Mesenchymal stem cell (in vitro differentiated cells and primary cell): ENCODE data around the gene LPP.
A peak's percentile ranks its signal among the peaks of the same experiment; 100 is the strongest.

Experiments
- DNase-seq: peaks from one replicate; pipeline ENCODE4 v3.0.0-alpha.2; 2013
- H2AFZ ChIP-seq: one replicate; pipeline ENCODE4 v1.6.1; 2013; ENCODE audit warnings: low read depth, mild to moderate bottlenecking, control low read depth, inconsistent platforms, low read length, moderate library complexity
- H2AK5ac ChIP-seq: 2 replicates; pipeline ENCODE4 v1.6.1; 2013; ENCODE audit warnings: low read length, moderate library complexity, mild to moderate bottlenecking, inconsistent platforms; ENCODE audit not compliant: severe bottlenecking
- H2BK120ac ChIP-seq: one replicate; pipeline ENCODE4 v1.6.1; 2013; ENCODE audit warnings: low read depth, mild to moderate bottlenecking, inconsistent platforms, low read length, moderate library complexity
- H2BK12ac ChIP-seq, 2 experiments: one replicate each; pipeline ENCODE4 v1.6.1; 2013; ENCODE audit warnings: inconsistent platforms in 2 of 2, low read length in 2 of 2, mild to moderate bottlenecking in 2 of 2, moderate library complexity in 2 of 2, control low read depth in 1 of 2
- H2BK15ac ChIP-seq: one replicate; pipeline ENCODE4 v1.6.1; 2013; ENCODE audit warnings: mild to moderate bottlenecking, low read depth, inconsistent platforms; ENCODE audit not compliant: poor library complexity, severe bottlenecking
- H2BK5ac ChIP-seq: 2 replicates; pipeline ENCODE4 v1.6.1; 2013; ENCODE audit warnings: low read depth, mild to moderate bottlenecking, low read length, control low read depth, inconsistent platforms; ENCODE audit not compliant: poor library complexity, severe bottlenecking
- H3K14ac ChIP-seq, 2 experiments: one replicate each; pipeline ENCODE4 v1.6.1; 2013; ENCODE audit warnings: inconsistent platforms in 2 of 2, low read length in 2 of 2, control low read depth in 1 of 2, mild to moderate bottlenecking in 1 of 2, moderate library complexity in 1 of 2
- H3K18ac ChIP-seq, 2 experiments: one replicate each; pipeline ENCODE4 v1.6.1; 2013; ENCODE audit warnings: inconsistent platforms in 2 of 2, low read length in 2 of 2, control low read depth in 1 of 2, low read depth in 1 of 2, mild to moderate bottlenecking in 1 of 2
- H3K23ac ChIP-seq, 2 experiments: one replicate each; pipeline ENCODE4 v1.6.1; 2013; ENCODE audit warnings: inconsistent platforms in 2 of 2, low read length in 2 of 2, mild to moderate bottlenecking in 2 of 2, moderate library complexity in 2 of 2, control low read depth in 1 of 2
- H3K27ac ChIP-seq: 2 replicates; pipeline ENCODE4 v1.5.1; 2013; ENCODE audit warnings: mild to moderate bottlenecking, moderate library complexity, low read length, control low read depth, inconsistent platforms; ENCODE audit not compliant: poor library complexity, severe bottlenecking
- H3K27me3 ChIP-seq, 2 experiments: 2 replicates each; pipeline versions ENCODE4 v1.6.1 to v1.7.0; 2013; ENCODE audit warnings: low read length in 2 of 2, mild to moderate bottlenecking in 2 of 2, moderate library complexity in 2 of 2, control low read depth in 1 of 2, inconsistent platforms in 1 of 2; ENCODE audit not compliant: control insufficient read depth in 1 of 2, insufficient read depth in 1 of 2
- H3K36me3 ChIP-seq, 2 experiments: 2 replicates each; pipeline versions ENCODE4 v1.6.1 to v1.7.0; 2013; ENCODE audit warnings: low read length in 2 of 2, control low read depth in 1 of 2, inconsistent platforms in 1 of 2, low read depth in 1 of 2, mild to moderate bottlenecking in 1 of 2; ENCODE audit not compliant: insufficient read depth in 2 of 2, control insufficient read depth in 1 of 2
- H3K4ac ChIP-seq, 2 experiments: one replicate each; pipeline ENCODE4 v1.6.1; 2013; ENCODE audit warnings: inconsistent platforms in 2 of 2, low read length in 2 of 2, mild to moderate bottlenecking in 2 of 2, moderate library complexity in 2 of 2, control low read depth in 1 of 2, low read depth in 1 of 2
- H3K4me1 ChIP-seq: 2 replicates; pipeline ENCODE4 v1.6.1; 2013; ENCODE audit warnings: low read depth, low read length, control low read depth; ENCODE audit not compliant: control insufficient read depth, insufficient read depth
- H3K4me2 ChIP-seq: 2 replicates; pipeline ENCODE4 v1.6.1; 2013; ENCODE audit warnings: low read length, mild to moderate bottlenecking, inconsistent platforms; ENCODE audit not compliant: poor library complexity, severe bottlenecking
- H3K4me3 ChIP-seq, 2 experiments: 2 replicates each; pipeline versions ENCODE4 v1.5.1 to v1.7.0; 2013; ENCODE audit warnings: low read length in 2 of 2, mild to moderate bottlenecking in 2 of 2, control low read depth in 1 of 2, low read depth in 1 of 2; ENCODE audit not compliant: insufficient read depth in 1 of 2
- H3K79me1 ChIP-seq: replicated peaks from 2 replicates; pipeline ENCODE4 v1.6.1; 2013; ENCODE audit warnings: mild to moderate bottlenecking, control low read depth, low read length, inconsistent platforms; ENCODE audit not compliant: poor library complexity, severe bottlenecking
- H3K9ac ChIP-seq: 2 replicates; pipeline ENCODE4 v1.7.0; 2013; ENCODE audit warnings: mild to moderate bottlenecking, low read length, moderate library complexity
- H3K9me3 ChIP-seq: 2 replicates; pipeline ENCODE4 v1.7.0; 2013; ENCODE audit warnings: mild to moderate bottlenecking, low read length; ENCODE audit not compliant: control insufficient read depth
- H4K8ac ChIP-seq: one replicate; pipeline ENCODE4 v1.6.1; 2013; ENCODE audit warnings: inconsistent platforms, mild to moderate bottlenecking, low read length, moderate library complexity
- H4K91ac ChIP-seq: one replicate; pipeline ENCODE4 v1.6.1; 2013; ENCODE audit warnings: mild to moderate bottlenecking, low read length, inconsistent platforms
- WGBS: methylation state at CpG from one replicate; pipeline ENCODE4 v1.1.7; 2013; ENCODE audit warnings: mixed read lengths; 5-methylcytosine and 5-hydroxymethylcytosine counted together

Gene LPP

DNA sequence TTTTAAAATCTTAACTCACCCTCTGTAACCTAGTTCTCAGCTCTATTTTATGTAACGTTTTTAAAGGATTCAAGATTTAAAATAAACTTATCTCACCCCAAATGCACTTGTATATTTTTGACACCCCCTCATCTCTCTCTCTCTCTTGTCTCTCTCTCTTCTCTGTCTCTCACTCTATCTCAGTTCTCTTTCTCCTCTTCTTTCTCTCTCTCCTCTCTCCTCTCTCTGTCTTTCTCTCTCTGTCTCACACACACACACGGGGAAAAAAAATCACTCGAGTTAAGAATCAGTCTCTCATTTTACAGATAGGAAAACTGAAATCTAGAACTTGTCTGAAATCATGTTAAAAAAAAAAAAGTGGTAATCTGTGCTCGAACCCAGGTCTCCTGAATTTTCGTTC, 108.5 kb downstream of the LPP start:
- H2BK120ac ChIP-seq = no peak overlapping the region
- no peak overlapping the region for H3K4me3 ChIP-seq
- H3K14ac ChIP-seq = no peak overlapping the region
- no peak for DNase-seq
- H2BK12ac ChIP-seq = no peak overlapping the region
- peak overlapping the region; percentile 31 for H3K9ac ChIP-seq
- H3K18ac ChIP-seq = no peak overlapping the region
- no peak overlapping the region for H2BK15ac ChIP-seq
- H4K8ac ChIP-seq = no peak overlapping the region
- H3K27me3 ChIP-seq = no peaks in the 10 kb centered on the region
- H3K9me3 ChIP-seq = no peaks in the 10 kb centered on the region
- no peak overlapping the region for H2AFZ ChIP-seq
- H3K4me2 ChIP-seq = no peak overlapping the region
- H3K27ac ChIP-seq = peak overlapping the region; percentile 70
- H3K36me3 ChIP-seq = no peaks in the 10 kb centered on the region
- H2AK5ac ChIP-seq = no peak overlapping the region
- H4K91ac ChIP-seq = no peak overlapping the region
- peaks cover 7% of the 10 kb centered on the region for H3K79me1 ChIP-seq
- H2BK5ac ChIP-seq = peak overlapping the region; percentile 37
- no peak overlapping the region for H3K23ac ChIP-seq
- 31% methylated on average over 3 of the region's 5 CpGs for WGBS
- H3K4ac ChIP-seq = no peak overlapping the region
- peaks cover 17% of the 10 kb centered on the region for H3K4me1 ChIP-seq

GRCh38 chr3:188262913-188263683, 109.1 kb downstream of the LPP start:
- Histone ChIP-seq H2BK120ac (no peak overlapping the region), H3K9ac (peak overlapping the region; percentile 31), H3K4me3 (no peak overlapping the region), H3K4me1 (peaks cover 19% of the 10 kb centered on the region), H3K36me3 (no peaks in the 10 kb centered on the region), H4K8ac (no peak overlapping the region), H3K18ac (no peak overlapping the region), H4K91ac (no peak overlapping the region), H3K4me2 (no peak overlapping the region), H3K4ac (peak overlapping the region in 1 of 2 experiments; percentile 30), H3K14ac (no peak overlapping the region), H3K27ac (peak overlapping the region; percentile 70), H2AFZ (no peak overlapping the region), H2BK5ac (no peak overlapping the region), H2AK5ac (no peak overlapping the region), H2BK15ac (no peak overlapping the region), H3K27me3 (no peaks in the 10 kb centered on the region), H3K9me3 (no peaks in the 10 kb centered on the region), H3K79me1 (peaks cover 6% of the 10 kb centered on the region), H2BK12ac (peak overlapping the region in 1 of 2 experiments; percentile 21), H3K23ac (no peak overlapping the region)
- 27% methylated on average over 4 of the region's 8 CpGs for whole genome bisulfite sequencing
- peak; percentile 91 for DNase-seq

DNA sequence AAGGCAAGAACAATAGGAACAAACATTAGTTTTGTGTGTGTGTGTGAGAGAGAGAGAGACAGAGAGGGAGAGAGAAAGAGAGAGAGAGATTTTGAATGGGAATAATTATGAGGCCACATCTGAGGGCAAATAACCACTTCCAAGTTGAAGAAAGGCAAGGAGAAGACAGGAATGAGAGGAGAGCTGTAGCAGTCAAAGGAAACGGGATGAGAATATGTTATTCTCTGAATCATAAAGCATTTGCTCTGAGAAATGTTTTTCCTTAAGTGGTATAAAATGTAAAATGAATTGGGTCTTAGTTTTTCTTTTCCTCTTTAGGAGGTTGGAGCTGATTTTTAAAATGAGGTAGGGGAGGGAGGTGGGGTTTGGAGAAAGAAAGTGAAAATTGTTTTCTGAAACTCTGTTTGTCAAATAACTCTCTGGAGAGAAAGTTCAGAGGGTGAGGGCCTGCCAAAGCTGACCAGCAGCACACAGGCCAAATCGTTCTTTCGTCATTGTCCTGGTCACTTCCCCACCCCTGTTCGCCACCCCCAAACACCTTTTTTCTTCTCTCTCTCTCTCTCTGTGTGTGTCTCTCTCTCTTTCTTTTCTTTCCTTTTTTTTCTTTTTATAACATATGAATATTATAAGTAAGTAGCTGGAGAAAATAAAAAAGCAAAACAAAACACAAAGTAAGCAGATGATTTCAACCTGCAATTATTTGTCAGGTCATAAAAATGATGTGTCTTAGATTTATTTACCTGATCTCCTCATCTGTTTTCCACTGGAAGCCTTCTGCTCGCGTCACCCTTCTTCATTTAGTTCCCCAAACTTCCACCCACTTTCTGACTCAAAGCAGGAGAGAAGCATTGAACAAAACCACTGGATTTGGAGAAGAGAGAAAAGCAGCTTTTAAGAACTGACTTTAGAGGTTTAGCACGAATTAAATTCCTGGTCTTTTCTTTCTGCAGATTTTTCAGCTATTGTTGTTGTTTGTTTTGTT, 110.6 kb downstream of the LPP start:
- 24% methylated on average over 6 of the region's 7 CpGs for WGBS
- Histone ChIP-seq H3K14ac (no peak overlapping the region), H3K79me1 (peaks cover 2% of the 10 kb centered on the region), H2BK120ac (no peak overlapping the region), H3K4me1 (peaks cover 18% of the 10 kb centered on the region), H3K4me2 (no peak overlapping the region), H2BK15ac (no peak overlapping the region), H3K27ac (peak overlapping the region; percentile 98), H2AFZ (no peak overlapping the region), H3K18ac (peak overlapping the region in 1 of 2 experiments; percentile 78), H2BK12ac (peak overlapping the region; percentile 87 to 88), H3K4ac (peak overlapping the region in 1 of 2 experiments; percentile 90), H3K23ac (no peak overlapping the region), H3K4me3 (peak overlapping the region in 1 of 2 experiments; percentile 45), H3K9ac (peak overlapping the region; percentile 92), H4K91ac (no peak overlapping the region), H2BK5ac (peak overlapping the region; percentile 77), H4K8ac (no peak overlapping the region), H3K9me3 (no peaks in the 10 kb centered on the region), H3K27me3 (no peaks in the 10 kb centered on the region), H3K36me3 (no peaks in the 10 kb centered on the region), H2AK5ac (peak overlapping the region; percentile 96)
- peak; percentile 65 for DNase-seq
